GM12872 (cell line): ENCODE results near the gene UBE2M.

Experiments
- TF ChIP-seq, protein P1 (sequence below): IDR thresholded peaks from 3 replicates; pipeline ENCODE4 v1.5.1; 2011; ENCODE audit warnings: low read depth, mild to moderate bottlenecking, low read length, moderate library complexity; ENCODE audit not compliant: insufficient read depth

The UBE2M gene

DNA sequence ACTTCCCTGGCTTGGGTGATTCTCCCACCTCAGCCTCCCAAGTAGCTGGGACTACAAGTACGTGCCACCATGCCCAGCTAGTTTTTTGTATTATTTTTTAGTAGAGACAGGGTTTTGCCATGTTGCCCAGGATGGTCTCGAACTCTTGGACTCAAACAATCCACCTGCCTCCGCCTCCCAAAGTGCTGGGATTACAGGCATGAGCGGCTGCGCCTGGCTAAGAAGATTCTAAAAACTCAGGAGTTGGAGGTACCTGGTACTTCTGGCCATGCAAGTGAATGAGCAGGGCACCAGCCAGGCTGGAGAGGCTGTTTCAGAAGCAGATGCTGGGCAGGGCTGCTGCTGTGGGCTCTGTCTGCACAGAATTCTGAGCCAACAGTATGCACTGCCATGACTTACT, 8.6 kb upstream of the UBE2M start:
- TF ChIP-seq, protein P1, sequence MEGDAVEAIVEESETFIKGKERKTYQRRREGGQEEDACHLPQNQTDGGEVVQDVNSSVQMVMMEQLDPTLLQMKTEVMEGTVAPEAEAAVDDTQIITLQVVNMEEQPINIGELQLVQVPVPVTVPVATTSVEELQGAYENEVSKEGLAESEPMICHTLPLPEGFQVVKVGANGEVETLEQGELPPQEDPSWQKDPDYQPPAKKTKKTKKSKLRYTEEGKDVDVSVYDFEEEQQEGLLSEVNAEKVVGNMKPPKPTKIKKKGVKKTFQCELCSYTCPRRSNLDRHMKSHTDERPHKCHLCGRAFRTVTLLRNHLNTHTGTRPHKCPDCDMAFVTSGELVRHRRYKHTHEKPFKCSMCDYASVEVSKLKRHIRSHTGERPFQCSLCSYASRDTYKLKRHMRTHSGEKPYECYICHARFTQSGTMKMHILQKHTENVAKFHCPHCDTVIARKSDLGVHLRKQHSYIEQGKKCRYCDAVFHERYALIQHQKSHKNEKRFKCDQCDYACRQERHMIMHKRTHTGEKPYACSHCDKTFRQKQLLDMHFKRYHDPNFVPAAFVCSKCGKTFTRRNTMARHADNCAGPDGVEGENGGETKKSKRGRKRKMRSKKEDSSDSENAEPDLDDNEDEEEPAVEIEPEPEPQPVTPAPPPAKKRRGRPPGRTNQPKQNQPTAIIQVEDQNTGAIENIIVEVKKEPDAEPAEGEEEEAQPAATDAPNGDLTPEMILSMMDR, result no peak

DNA sequence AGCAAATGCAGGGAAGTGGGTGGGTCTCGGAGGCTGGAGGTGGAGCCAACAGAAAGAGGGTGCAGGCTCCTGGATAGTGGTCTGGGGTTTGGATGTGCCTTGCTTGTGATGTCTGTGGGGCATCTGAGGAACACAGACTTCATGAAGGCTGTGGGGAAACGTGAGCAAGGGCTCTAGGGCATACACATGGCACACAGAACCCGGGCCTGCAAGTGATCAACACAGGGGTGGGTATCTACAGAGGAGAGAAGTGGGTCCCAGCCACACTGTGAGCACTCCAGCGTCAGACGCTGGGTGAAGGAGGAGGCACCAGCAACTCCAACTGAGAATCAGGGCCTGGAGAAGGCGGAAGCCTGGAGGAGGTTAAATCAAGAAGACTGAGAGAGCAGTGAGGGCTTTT, 5.4 kb upstream of the UBE2M start:
- TF ChIP-seq, protein P1, result no peak

DNA sequence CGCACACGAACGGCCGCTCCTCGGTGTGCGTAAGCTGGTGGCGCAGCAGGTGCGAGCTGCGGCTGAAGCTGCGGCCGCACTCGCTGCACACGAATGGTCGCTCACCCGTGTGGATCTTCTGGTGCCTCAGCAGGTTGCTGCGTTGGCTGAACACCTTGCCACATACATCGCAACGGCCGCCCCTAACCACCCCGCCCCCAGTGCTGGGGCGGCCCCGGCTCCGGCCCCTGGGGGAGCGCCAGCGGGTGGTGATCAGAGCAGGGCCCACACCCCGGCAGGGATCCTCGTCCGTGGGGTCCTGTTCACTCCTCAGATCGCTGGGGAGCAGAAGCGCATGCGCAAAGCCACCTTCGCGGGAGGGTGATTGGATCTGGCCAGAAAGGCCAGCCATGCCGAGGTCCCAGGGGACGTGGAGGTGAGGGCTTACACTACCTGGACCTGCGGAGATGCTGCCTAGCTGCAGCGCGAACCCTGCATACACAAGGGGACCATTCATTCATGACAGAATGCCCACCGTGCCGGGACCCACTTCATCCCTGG, 4.7 kb upstream of the UBE2M start:
- TF ChIP-seq, protein P1, result no peak

DNA sequence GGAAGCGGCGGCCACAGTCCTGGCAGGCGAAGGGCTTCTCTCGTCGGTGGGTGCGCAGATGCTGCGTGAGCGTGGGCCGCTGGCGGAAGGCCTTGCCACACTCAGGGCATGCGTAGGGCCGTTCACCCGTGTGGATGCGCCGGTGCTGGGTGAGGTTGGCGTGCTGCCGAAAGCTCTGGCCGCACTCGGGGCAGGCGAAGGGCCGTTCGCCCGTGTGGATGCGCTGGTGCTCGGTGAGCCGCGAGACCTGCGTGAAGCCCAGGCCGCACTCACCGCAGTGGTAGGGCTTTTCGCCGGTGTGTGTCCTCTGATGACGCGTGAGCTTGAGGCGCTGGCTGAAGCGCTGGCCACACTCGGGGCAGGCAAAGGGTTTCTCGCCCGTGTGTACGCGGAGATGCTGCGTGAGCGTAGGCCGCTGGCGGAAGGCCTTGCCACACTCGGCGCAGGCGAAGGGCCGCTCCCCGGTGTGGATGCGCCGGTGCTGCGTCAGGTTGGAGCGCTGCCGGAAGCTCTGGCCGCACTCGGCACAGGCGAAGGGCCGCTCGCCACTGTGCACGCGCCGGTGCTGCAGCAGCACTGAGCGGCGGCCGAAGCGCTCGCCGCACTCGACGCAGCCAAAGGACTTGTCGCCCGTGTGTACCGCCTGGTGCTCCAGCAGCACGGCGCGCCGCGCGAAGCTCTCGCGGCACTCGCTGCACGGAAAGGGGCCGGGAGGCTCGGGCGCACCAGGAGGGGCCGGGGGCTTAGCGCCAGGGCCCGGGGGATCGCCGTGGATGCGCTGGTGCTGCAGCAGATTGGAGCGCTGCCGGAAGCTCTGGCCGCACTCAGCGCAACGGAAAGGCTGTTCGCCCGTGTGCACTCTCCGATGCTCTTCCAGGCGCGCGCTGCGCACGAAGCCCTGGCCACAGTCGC, 4.0 kb upstream of the UBE2M start:
- TF ChIP-seq, protein P1, result no peak

DNA sequence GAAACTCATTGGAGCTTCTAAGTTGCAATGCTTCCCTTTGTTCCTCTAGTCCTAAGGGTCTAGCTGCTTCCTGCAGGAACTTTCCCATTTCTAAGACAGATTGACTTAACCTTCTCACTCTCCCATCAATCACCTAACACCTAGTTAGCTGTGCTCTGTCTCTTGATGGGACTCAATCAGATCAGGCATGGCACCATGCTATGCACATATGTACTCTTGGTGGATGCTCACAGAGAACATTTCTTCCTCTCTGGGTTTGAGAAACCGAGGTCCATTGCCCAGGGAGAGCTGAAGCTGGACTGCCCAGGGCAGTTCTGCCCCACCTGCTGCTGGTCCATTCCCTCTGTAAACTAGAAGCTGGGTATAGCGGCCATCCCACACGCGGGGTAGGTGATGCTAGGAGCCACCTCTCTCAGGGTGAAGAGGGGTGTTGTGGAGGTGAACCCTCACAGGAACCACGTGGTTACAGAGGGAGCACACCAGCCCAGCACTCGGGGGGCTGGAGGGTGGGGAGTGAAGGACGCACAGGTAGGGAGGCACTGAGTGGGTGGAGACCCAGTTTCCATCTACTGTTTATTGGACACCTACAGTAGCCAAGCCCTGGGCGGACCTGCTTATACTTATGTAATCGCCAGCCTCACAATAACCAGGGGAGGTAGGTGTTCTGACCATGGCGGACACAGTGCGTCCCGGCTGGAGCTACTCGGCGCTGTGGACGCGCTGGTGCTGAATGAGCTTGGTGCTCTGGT, 3.1 kb upstream of the UBE2M start:
- TF ChIP-seq, protein P1, result no peak

DNA sequence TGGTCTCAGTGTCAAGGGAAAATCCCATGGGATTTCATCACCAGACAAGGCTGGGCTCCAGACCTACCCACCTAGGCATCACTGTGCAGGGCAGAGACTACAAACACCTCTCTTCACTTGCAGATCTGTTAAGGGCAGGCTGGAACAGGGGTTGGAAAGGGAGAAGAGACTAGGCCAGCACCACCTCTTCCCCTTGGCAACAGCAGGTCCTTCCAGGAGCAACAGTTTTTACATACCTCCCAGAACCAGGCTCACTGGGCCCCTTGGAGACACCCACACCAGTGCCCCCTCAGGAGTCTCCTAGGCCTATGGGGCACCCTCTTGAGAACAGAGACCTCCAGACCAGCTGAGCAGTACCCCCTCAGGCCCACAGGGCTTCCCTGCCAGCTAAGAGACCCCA, 2.5 kb upstream of the UBE2M start:
- TF ChIP-seq, protein P1, result no peak

DNA sequence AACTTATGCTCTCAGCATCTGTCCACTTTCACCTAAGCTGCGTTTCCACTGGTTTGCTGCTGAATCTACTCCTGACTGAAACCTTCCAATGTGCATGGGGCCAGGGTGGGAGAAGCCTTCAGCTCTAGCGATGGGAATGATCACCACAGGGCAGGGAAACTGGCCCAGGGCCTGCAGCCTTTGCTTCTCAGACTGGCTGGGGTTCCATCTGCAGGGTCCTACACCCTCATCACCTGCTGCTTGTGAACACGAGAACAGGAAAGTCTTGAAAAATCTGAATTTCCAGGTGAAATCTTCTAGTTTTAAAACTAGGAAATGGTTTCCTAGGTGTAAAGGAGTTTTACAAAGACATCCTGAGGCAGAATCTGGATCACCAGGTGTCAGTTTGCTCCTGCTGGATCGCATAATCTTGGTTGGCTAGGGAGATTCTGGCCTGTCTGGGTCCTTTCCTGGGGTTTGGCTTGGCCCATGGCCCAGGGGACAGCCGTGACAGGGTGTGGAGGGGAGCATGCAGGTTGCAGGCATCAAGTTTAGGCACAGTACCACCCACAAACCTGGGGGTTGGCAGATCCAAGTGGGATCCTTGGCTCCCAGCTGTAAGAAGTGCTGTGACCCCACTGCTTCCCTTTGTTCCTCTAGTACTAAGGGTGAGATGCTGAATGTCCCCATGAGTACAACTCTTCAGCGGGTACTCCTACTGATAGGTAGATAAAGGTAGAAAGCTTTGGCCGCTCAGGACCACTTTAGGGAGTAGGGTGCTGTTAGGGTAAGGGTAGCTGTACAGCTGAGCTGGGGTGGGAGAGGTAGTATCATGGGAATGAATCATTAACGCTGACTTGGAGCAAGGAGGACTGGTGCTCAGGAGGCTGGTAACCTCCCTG, 1.8 kb upstream of the UBE2M start:
- TF ChIP-seq, protein P1, result no peak
